ENCODE results near the gene EPS15. TPM values are rescaled to one million over a fixed set of nuclear protein-coding genes. Genes with fewer than 3 reads are reported as not detected.

EPS15 gene
- total and polyA plus RNA-seq, 9 of the 15 experiments (the other 6 are each of a cell fraction or from before 2014, with no cell fraction given), result 23.1 to 69.0 (median 41.7) TPM

DNA sequence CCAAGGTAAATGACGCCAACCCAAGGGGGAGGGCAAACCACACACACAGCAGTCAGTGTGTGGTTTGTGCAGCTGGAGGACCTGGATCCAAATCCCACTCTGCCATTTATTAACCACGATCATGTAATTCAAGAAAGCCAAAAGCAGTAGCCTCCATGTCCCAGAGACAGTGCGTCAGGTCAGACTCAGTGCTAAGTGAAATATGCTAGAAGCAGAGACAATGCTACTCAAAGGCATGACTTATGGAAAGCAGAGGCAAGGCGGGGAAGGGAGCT is 202.3 kb downstream of the EPS15 start (continued):
- TF ChIP-seq NCOA1 (IDR thresholded peaks at IDR 0.05; ENCODE audit: low read depth), result no peak

DNA sequence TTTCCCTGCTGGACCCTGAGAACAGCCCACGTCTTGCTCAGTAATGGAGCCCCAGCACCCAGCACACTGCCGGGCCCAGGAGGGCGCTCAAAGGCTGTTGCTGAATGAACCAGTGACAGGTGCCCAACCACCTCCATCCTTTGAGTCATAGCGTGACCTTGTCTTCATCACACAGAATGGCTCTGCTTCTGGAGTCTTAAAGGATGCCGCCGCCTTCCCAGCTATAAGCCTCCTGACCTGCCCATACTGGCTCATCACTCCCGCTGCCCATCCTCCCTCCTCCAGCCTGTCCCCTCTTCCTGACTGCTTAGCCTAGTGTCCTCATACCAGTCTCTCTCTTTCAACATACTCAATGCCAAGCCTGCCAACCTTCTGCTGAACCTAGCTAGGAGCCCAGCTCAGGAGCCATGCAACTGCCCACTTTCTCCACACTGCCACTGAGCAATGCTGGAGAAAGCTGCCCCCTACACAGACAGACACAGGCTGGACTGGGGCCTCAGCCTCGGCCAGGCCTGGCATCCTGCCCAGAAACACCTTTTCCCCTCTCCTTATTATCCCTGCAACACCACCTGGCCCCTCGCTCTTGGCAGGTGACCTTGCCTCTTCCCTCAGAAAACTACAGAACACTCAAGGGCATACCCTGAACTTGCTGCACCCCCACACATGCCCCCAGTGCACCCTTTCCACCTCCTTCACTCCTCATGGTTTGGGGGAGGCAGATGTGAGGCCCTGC is 202.8 kb downstream of the EPS15 start:
- CTCF ChIA-PET (ENCODE audit: low intra/inter-chr PET ratio), result no interaction called here
- H4K20me1 ChIP-seq (replicated peaks; ENCODE audit: control insufficient read depth, insufficient read depth, low read length), result no peaks in the 10 kb centered on the region
- H3K9me1 ChIP-seq (ENCODE audit: control insufficient read depth, insufficient read depth, low read length), result no peaks in the 10 kb centered on the region
- in situ Hi-C loops (cut with MboI), result no loop called here
- POLR2A ChIA-PET, result interaction anchor here (1.3 to 1.8 kb wide), 2 partner anchors 10 to 13 kb away, joined by 3 to 5 read pairs; partner anchors contain the start of gene TTC39A
- TF ChIP-seq ZBTB17 (CRISPR knock-in tag; IDR thresholded peaks at IDR 0.05) (no peak), CCAR2 (IDR thresholded peaks at IDR 0.05; ENCODE audit: low read depth, low read length) (no peak), BDP1 (IDR thresholded peaks at IDR 0.05; ENCODE audit: insufficient read depth, insufficient read length) (no peak), LCOR (CRISPR knock-in tag; IDR thresholded peaks at IDR 0.05) (no peak), EZH2 (IDR thresholded peaks at IDR 0.05; ENCODE audit: borderline replicate concordance, low read depth, low read length) (no peak), RAD21 (CRISPR knock-in tag; conservative IDR thresholded peaks at IDR 0.05 in 1 of 2, IDR thresholded peaks at IDR 0.05 in 1 of 2) (peak in 1 of 2 experiments; percentile 16; a peak in 1 of 4 replicates), TRIM28 (IDR thresholded peaks at IDR 0.05) (no peak), NFIC (IDR thresholded peaks at IDR 0.05) (peak; percentile 46; the same call in 1 of the 2 replicates)
- TF ChIP-seq, protein P1, sequence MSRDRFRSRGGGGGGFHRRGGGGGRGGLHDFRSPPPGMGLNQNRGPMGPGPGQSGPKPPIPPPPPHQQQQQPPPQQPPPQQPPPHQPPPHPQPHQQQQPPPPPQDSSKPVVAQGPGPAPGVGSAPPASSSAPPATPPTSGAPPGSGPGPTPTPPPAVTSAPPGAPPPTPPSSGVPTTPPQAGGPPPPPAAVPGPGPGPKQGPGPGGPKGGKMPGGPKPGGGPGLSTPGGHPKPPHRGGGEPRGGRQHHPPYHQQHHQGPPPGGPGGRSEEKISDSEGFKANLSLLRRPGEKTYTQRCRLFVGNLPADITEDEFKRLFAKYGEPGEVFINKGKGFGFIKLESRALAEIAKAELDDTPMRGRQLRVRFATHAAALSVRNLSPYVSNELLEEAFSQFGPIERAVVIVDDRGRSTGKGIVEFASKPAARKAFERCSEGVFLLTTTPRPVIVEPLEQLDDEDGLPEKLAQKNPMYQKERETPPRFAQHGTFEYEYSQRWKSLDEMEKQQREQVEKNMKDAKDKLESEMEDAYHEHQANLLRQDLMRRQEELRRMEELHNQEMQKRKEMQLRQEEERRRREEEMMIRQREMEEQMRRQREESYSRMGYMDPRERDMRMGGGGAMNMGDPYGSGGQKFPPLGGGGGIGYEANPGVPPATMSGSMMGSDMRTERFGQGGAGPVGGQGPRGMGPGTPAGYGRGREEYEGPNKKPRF (IDR thresholded peaks at IDR 0.05; ENCODE audit: low read depth, low read length), result no peak
- FAIRE-seq (no peak), ATAC-seq (no peak), DNase-seq (ENCODE audit: extremely low read depth in 1 of 4, low spot score in 3 of 4) (no peak)
- no peak overlapping the region for H3K27ac ChIP-seq (ENCODE audit: extremely low read depth, low read depth, low read length)
- H3K27me3 ChIP-seq (ENCODE audit: control insufficient read depth in 2 of 2, insufficient read depth in 2 of 2, low read length in 2 of 2), result no peaks in the 10 kb centered on the region
- WGBS (ENCODE audit: insufficient coverage, low coverage, missing lambda C conversion rate), result 63% methylated on average over 9 of the region's 9 CpGs
- intact Hi-C loops (cut with micrococcal nuclease), result no loop called here
- no peak overlapping the region for H3K4me3 ChIP-seq
- H3K79me2 ChIP-seq (ENCODE audit: control insufficient read depth, insufficient read depth, low read length), result no peaks in the 10 kb centered on the region
- no peak overlapping the region for H2AFZ ChIP-seq (ENCODE audit: low read depth, low read length)
- H3K9ac ChIP-seq (ENCODE audit: insufficient read depth in 1 of 2, low read depth in 2 of 2, low read length in 2 of 2), result peak overlapping the region in 1 of 2 experiments; percentile 73; a peak in 2 of 4 replicates
- no peaks in the 10 kb centered on the region for H3K36me3 ChIP-seq (ENCODE audit: control insufficient read depth, insufficient read depth, low read length)
- H3K4me2 ChIP-seq (ENCODE audit: insufficient read depth, low read length), result no peak overlapping the region
- no TSS peak for BruUV-seq (replicated peaks)
- H3K9me3 ChIP-seq (replicated peaks; ENCODE audit: control insufficient read depth, insufficient read depth, low read depth, low read length), result no peaks in the 10 kb centered on the region
- H3K4me1 ChIP-seq (replicated peaks in 1 of 2; ENCODE audit: control insufficient read depth in 2 of 2, insufficient read depth in 2 of 2, low read length in 2 of 2), result peaks cover 11 to 24% of the 10 kb centered on the region in 2 experiments; a peak in 4 of 5 replicates

All from K562 (cell line).